Smooth muscle cell (in vitro differentiated cells): Measurements from ENCODE around the gene RRP8. TPM values are rescaled to one million over a fixed set of nuclear protein-coding genes. Genes with fewer than 3 reads are reported as not detected.

Experiments
- DNase-seq: peaks from one replicate; lab custom pipeline; 2025; ENCODE audit not compliant: unreplicated experiment; lab: John Stamatoyannopoulos, UW
- H2AFZ ChIP-seq: fragments of 200-600 bp; sonication (generic); 2 replicates; pipeline ENCODE4 v1.6.0; 2016; ENCODE audit warnings: antibody characterized with exemption, low read depth, mild to moderate bottlenecking
- H3F3A ChIP-seq: fragments of 200-600 bp; sonication (generic); 2 replicates; pipeline ENCODE4 v1.6.0; 2017; ENCODE audit warnings: antibody characterized with exemption, low read depth
- H3K27ac ChIP-seq: fragments of 200-600 bp; sonication (generic); 2 replicates; pipeline ENCODE4 v1.5.1; 2016; ENCODE audit warnings: low read depth, mild to moderate bottlenecking
- H3K27me3 ChIP-seq: fragments of 200-600 bp; sonication (generic); 2 replicates; pipeline ENCODE4 v1.6.1; 2016; ENCODE audit warnings: low read depth, mild to moderate bottlenecking
- H3K36me3 ChIP-seq: fragments of 200-600 bp; sonication (generic); 2 replicates; pipeline ENCODE4 v1.5.1; 2016; ENCODE audit warnings: low read depth
- H3K4me1 ChIP-seq: fragments of 200-600 bp; sonication (generic); 2 replicates; pipeline ENCODE4 v1.5.1; 2016; ENCODE audit warnings: low read depth
- H3K4me2 ChIP-seq: fragments of 200-600 bp; sonication (generic); 2 replicates; pipeline ENCODE4 v1.6.0; 2016; ENCODE audit warnings: mild to moderate bottlenecking
- H3K4me3 ChIP-seq: fragments of 200-600 bp; sonication (generic); 2 replicates; pipeline ENCODE4 v1.5.1; 2016; ENCODE audit warnings: mild to moderate bottlenecking
- H3K79me2 ChIP-seq: fragments of 200-600 bp; sonication (generic); 2 replicates; pipeline ENCODE4 v1.6.0; 2016; ENCODE audit warnings: low read depth, mild to moderate bottlenecking
- H3K9ac ChIP-seq: fragments of 200-600 bp; sonication (generic); 2 replicates; pipeline ENCODE4 v1.6.0; 2016; ENCODE audit warnings: low read depth
- H3K9me3 ChIP-seq: fragments of 200-600 bp; sonication (generic); replicated peaks from 2 replicates; pipeline ENCODE4 v1.5.1; 2016; ENCODE audit warnings: low read depth
- H4K20me1 ChIP-seq: fragments of 200-600 bp; sonication (generic); 2 replicates; pipeline ENCODE4 v1.6.0; 2016; ENCODE audit warnings: low read depth
- CTCF ChIP-seq: fragments of 200-600 bp; sonication (generic); IDR thresholded peaks from 2 replicates; pipeline ENCODE4 v1.5.1; 2017; ENCODE audit warnings: borderline replicate concordance, mild to moderate bottlenecking, antibody characterized with exemption; ENCODE audit not compliant: insufficient read depth, poor library complexity, severe bottlenecking
- WGBS: methylation state at CpG from one replicate; pipeline ENCODE4 v1.1.7; 2016; ENCODE audit warnings: low lambda C conversion rate; 5-methylcytosine and 5-hydroxymethylcytosine counted together
- polyA plus RNA-seq: library from polyadenylated mRNA; unstranded; fragments of >200 nt; fragmentation: Nextera tagmentation; extraction: Ambion mirVana; gene quantifications from 2 replicates; pipeline ENCODE4 v1.2.1, GENCODE V29; 2016
- total RNA-seq: library from RNA; depleted of rRNA; stranded (reverse); fragments of >200 nt; gene quantifications from 2 replicates; pipeline ENCODE4 v1.2.3, GENCODE V29; 2014

The RRP8 gene
- total and polyA plus RNA-seq, 2 experiments from 2014 or later: 10.2 to 24.9 TPM

DNA sequence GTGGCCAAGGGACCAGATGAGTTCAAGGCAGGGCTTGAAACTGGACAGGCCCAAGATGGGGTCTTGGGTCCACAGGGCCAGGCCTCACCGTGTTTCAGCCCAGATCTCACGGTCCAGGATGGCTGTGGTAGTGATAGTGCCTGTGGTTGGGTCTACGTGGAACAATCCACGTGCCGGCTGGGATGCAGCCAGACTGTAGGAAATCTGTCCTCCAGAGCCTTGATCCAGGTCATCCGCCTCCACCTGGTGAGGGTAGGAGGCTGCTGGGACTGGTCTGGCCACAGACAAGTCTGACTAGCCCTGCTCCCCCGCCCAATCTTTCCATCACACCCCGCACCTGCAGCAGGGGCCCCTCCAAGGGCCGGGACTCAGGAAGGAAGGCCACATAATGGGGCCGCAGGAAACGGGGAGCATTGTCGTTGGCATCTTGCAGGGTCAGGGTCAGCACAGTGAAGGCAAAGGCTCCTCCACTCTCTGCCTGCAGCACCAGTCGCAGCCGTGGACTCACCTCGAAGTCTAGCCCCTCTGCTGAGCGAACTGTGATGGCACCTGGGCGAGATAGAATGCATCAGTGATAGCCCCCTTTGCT is 22.5 kb upstream of the RRP8 start:
- 99% methylated on average over 17 of the region's 17 CpGs for WGBS
- Histone ChIP-seq H3K79me2 (no peaks in the 10 kb centered on the region), H3K9ac (no peak overlapping the region), H4K20me1 (no peaks in the 10 kb centered on the region), H3K4me2 (no peak overlapping the region), H3K4me1 (peaks cover 3% of the 10 kb centered on the region), H3K27me3 (no peaks in the 10 kb centered on the region), H3K36me3 (no peaks in the 10 kb centered on the region), H3F3A (no peaks in the 10 kb centered on the region), H3K27ac (no peak overlapping the region), H3K4me3 (no peak overlapping the region), H2AFZ (no peak overlapping the region), H3K9me3 (no peaks in the 10 kb centered on the region)
- DNase-seq: no peak
- TF ChIP-seq CTCF: no peak

DNA sequence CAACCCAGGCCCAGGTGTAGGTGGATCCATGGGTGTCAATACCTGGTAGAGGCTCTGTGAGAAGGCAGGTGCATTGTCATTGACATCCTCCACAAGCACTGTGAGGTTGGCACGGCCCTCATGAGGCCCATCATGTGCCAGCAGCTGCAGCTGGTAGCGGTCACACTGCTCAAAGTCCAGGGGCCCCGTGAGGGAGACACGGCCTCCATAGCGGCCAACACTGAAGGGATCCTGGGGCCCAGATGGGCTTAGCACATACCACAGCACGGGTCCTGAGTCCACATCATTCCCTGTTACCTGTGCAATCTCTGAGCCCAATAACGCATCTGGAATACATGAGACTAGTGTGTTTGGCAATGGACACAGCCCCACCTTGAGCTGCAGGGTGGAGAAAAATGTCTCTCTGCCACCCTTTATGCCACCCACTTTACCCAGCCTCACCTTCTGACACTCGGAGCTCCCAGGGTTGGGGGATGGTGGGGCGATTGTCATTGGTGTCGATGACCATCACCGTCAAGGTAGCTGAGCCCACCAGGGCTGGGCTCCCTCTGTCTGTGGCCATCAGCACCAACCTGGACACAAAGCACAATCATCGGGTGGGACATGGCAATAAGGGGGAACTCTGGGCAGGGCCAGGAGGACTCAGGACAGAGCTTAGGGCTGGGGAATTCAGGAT is 21.9 kb upstream of the RRP8 start:
- H3K4me3 ChIP-seq: no peak overlapping the region
- no peaks in the 10 kb centered on the region for H3K9me3 ChIP-seq
- H3F3A ChIP-seq: no peaks in the 10 kb centered on the region
- no peak for TF ChIP-seq CTCF
- H3K79me2 ChIP-seq: no peaks in the 10 kb centered on the region
- no peaks in the 10 kb centered on the region for H3K27me3 ChIP-seq
- no peaks in the 10 kb centered on the region for H4K20me1 ChIP-seq
- no peak overlapping the region for H3K27ac ChIP-seq
- no peak for DNase-seq
- no peak overlapping the region for H2AFZ ChIP-seq
- H3K4me1 ChIP-seq: peaks cover 10% of the 10 kb centered on the region
- 96% methylated on average over 12 of the region's 12 CpGs for WGBS
- H3K9ac ChIP-seq: no peak overlapping the region
- H3K4me2 ChIP-seq: no peak overlapping the region
- no peaks in the 10 kb centered on the region for H3K36me3 ChIP-seq

DNA sequence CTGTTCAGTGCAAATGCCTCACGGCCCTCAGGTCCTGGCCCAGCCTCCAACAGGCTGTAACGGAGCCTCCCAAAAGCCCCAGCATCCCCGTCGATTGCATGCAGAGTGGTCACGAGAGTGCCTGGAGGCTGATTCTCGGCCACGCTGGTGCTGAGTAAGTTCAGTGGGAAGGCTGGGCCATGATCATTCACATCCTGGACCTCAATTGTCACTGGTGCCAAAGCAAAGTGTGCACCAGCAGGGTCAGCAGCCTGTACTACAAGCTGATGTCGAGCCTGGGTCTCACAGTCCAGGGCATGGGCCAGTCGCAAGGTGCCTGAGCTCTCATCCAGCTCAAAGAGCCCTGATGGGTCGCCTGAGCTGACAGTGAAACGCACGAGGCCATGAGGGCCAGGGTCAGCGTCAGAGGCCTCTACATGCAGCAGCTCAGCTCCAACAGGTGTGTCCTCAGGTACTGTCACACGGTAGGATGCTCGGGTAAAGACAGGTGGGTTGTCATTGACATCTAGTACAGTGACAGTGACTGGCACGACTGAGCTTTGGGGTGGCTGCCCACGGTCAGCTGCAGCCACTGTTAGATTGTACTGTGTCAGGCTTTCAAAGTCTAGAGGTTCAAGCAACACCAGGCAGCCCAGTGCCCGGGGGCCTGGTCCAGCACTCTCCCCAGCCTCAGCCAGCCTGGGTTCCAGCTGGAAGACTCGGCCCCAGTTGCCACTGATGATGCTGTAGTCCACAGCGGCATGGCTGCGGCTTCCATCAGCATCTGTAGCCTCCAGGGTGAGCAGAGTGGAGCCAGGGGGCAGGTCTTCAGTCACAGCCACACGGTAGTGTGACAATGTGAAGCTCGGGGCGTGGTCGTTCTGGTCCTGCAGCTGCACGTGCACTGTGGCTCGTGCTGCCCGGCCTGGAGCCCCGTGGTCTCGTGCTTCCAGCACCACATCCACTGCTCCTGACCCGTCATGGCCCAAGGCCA is 20.3 kb upstream of the RRP8 start:
- Histone ChIP-seq H3F3A (peaks cover 1% of the 10 kb centered on the region), H3K36me3 (no peaks in the 10 kb centered on the region), H4K20me1 (no peaks in the 10 kb centered on the region), H3K9ac (no peak overlapping the region), H3K9me3 (no peaks in the 10 kb centered on the region), H2AFZ (no peak overlapping the region), H3K4me1 (peaks cover 11% of the 10 kb centered on the region), H3K4me3 (no peak overlapping the region), H3K27ac (no peak overlapping the region), H3K79me2 (no peaks in the 10 kb centered on the region), H3K27me3 (no peaks in the 10 kb centered on the region), H3K4me2 (no peak overlapping the region)
- 95% methylated on average over 31 of the region's 31 CpGs for WGBS
- no peak for DNase-seq
- TF ChIP-seq CTCF: no peak
